GM23338 (cell line): Measurements from ENCODE around the gene TTC28. TPM values are rescaled to one million over a fixed set of nuclear protein-coding genes. Genes with fewer than 3 reads are reported as not detected.

Source experiments
- ATAC-seq: fragments of 200-7000 bp; cut with Tn5 transposase; 3 replicates; pipeline ENCODE4 v1.9.1; 2020
- DNase-seq: peaks from one replicate; pipeline ENCODE4 v3.0.0-alpha.2; 2015; ENCODE audit warnings: low spot score
- H2AFZ ChIP-seq: fragments of 200-600 bp; sonication (generic); 2 replicates; pipeline ENCODE4 v1.8.0; 2016; ENCODE audit warnings: antibody characterized with exemption, mild to moderate bottlenecking, moderate library complexity
- H3F3A ChIP-seq: fragments of 200-600 bp; sonication (generic); replicated peaks from 2 replicates; pipeline ENCODE4 v1.8.0; 2017; ENCODE audit warnings: antibody characterized with exemption, mixed run types, low read depth
- H3K27ac ChIP-seq: fragments of 200-600 bp; sonication (generic); 2 replicates; pipeline ENCODE4 v1.6.1; 2016; ENCODE audit warnings: low read depth
- H3K27me3 ChIP-seq: fragments of 200-600 bp; sonication (generic); 2 replicates; pipeline ENCODE4 v1.8.0; 2016; ENCODE audit warnings: mild to moderate bottlenecking, mixed run types, moderate library complexity; ENCODE audit not compliant: insufficient read depth
- H3K36me3 ChIP-seq: fragments of 200-600 bp; sonication (generic); 2 replicates; pipeline ENCODE4 v1.8.0; 2016; ENCODE audit warnings: mild to moderate bottlenecking; ENCODE audit not compliant: insufficient read depth
- H3K4me1 ChIP-seq: fragments of 200-600 bp; sonication (generic); 2 replicates; pipeline ENCODE4 v1.8.0; 2016; ENCODE audit warnings: mild to moderate bottlenecking, moderate library complexity; ENCODE audit not compliant: insufficient read depth
- H3K4me2 ChIP-seq: fragments of 200-600 bp; sonication (generic); 2 replicates; pipeline ENCODE4 v1.7.1; 2017; ENCODE audit warnings: mixed run types
- H3K4me3 ChIP-seq: fragments of 200-600 bp; sonication (generic); 2 replicates; pipeline ENCODE4 v1.6.1; 2016; ENCODE audit warnings: mixed run types
- H3K79me2 ChIP-seq: fragments of 200-600 bp; sonication (generic); replicated peaks from 2 replicates; pipeline ENCODE4 v1.8.0; 2017; ENCODE audit warnings: mild to moderate bottlenecking; ENCODE audit not compliant: insufficient read depth
- H3K9me2 ChIP-seq: fragments of 200-600 bp; sonication (generic); 2 replicates; pipeline ENCODE4 v1.8.0; 2017; ENCODE audit not compliant: insufficient read depth
- H4K20me1 ChIP-seq: fragments of 200-600 bp; sonication (generic); replicated peaks from 2 replicates; pipeline ENCODE4 v1.8.0; 2017; ENCODE audit warnings: mild to moderate bottlenecking; ENCODE audit not compliant: insufficient read depth
- H3K27ac Mint-ChIP-seq: 2 replicates; pipeline ENCODE4 v1.8.0; 2020; ENCODE audit warnings: inconsistent platforms, mild to moderate bottlenecking, moderate library complexity, mixed read lengths
- H3K27me3 Mint-ChIP-seq: 3 replicates; pipeline ENCODE4 v1.8.0; 2022; ENCODE audit warnings: low read depth, mild to moderate bottlenecking, moderate library complexity, mixed read lengths, inconsistent platforms; ENCODE audit not compliant: insufficient read depth, poor library complexity
- H3K36me3 Mint-ChIP-seq: 3 replicates; pipeline ENCODE4 v1.8.0; 2021; ENCODE audit warnings: low read depth, mild to moderate bottlenecking, inconsistent platforms, moderate library complexity, mixed read lengths
- H3K4me1 Mint-ChIP-seq: 3 replicates; pipeline ENCODE4 v1.8.0; 2020; ENCODE audit warnings: mild to moderate bottlenecking, inconsistent platforms, mixed read lengths
- H3K4me3 Mint-ChIP-seq: 3 replicates; pipeline ENCODE4 v1.8.0; 2021; ENCODE audit warnings: moderate library complexity, mild to moderate bottlenecking, inconsistent platforms, mixed read lengths
- H3K9me3 Mint-ChIP-seq: 3 replicates; pipeline ENCODE4 v1.8.0; 2020; ENCODE audit warnings: moderate library complexity, mild to moderate bottlenecking, inconsistent platforms, mixed read lengths
- EZH2 ChIP-seq: fragments of 200-600 bp; sonication (generic); IDR thresholded peaks from one replicate; pipeline ENCODE4 v1.8.0; 2017; ENCODE audit warnings: antibody characterized with exemption, mild to moderate bottlenecking, low read depth; ENCODE audit not compliant: unreplicated experiment
- EZH2phosphoT487 ChIP-seq: fragments of 200-600 bp; sonication (generic); IDR thresholded peaks from one replicate; pipeline ENCODE4 v1.8.1; 2018; ENCODE audit warnings: antibody characterized with exemption; ENCODE audit not compliant: unreplicated experiment
- NANOG ChIP-seq: IDR thresholded peaks from 2 replicates; pipeline ENCODE4 v1.6.1; 2016; ENCODE audit warnings: antibody characterized with exemption, borderline replicate concordance
- POLR2AphosphoS5 ChIP-seq: IDR thresholded peaks from 2 replicates; pipeline ENCODE4 v1.6.1; 2016; ENCODE audit warnings: antibody characterized with exemption, low read depth
- REST ChIP-seq: IDR thresholded peaks from one replicate; pipeline ENCODE4 v1.6.1; 2018; ENCODE audit warnings: antibody characterized with exemption; ENCODE audit not compliant: unreplicated experiment
- ZNF331 ChIP-seq: fragments of 250-450 bp; sonication (Bioruptor Pico); IDR thresholded peaks from 2 replicates; pipeline ENCODE4 v1.5.0; 2020; ENCODE audit warnings: low read depth, mild to moderate bottlenecking, moderate library complexity
- ZNF462 ChIP-seq: fragments of 250-450 bp; sonication (Bioruptor Pico); IDR thresholded peaks from 2 replicates; pipeline ENCODE4 v1.5.0; 2020; ENCODE audit warnings: mild to moderate bottlenecking, moderate library complexity
- polyA plus RNA-seq: library from polyadenylated mRNA; unstranded; fragments of >200 nt; fragmentation: Nextera tagmentation; extraction: Ambion mirVana; gene quantifications from 2 replicates; pipeline ENCODE4 v1.2.1, GENCODE V29; 2016
- total RNA-seq: library from RNA; depleted of rRNA; stranded (reverse); fragments of >200 nt; shearing (Covaris generic); gene quantifications from 2 replicates; pipeline ENCODE4 v1.2.3, GENCODE V29; 2014

The TTC28 gene
- total and polyA plus RNA-seq, 2 experiments from 2014 or later: 4.5 to 16.1 TPM

GRCh38 chr22:28450109-28450508, 229.5 kb downstream of the TTC28 start (continued):
- no peak for TF ChIP-seq ZNF462 (CRISPR knock-in tag)
- no peak for TF ChIP-seq REST
- no peak for TF ChIP-seq POLR2AphosphoS5

GRCh38 chr22:28449041-28449440, 230.6 kb downstream of the TTC28 start:
- H3K4me1 ChIP-seq: peaks cover 21% of the 10 kb centered on the region
- DNase-seq (no peak), ATAC-seq (no peak)
- no peaks in the 10 kb centered on the region for H3K9me2 ChIP-seq
- no peak overlapping the region for H3K27ac Mint-ChIP-seq
- no peak overlapping the region for H3K4me3 ChIP-seq
- H3F3A ChIP-seq: no peaks in the 10 kb centered on the region
- H3K4me2 ChIP-seq: 0 out of 2 replicates have a peak overlapping the region, but pooled peaks have one; percentile 1
- H3K4me1 Mint-ChIP-seq: peaks cover 19% of the 10 kb centered on the region
- H3K27me3 ChIP-seq: no peaks in the 10 kb centered on the region
- H3K9me3 Mint-ChIP-seq: no peaks in the 10 kb centered on the region
- no peaks in the 10 kb centered on the region for H3K27me3 Mint-ChIP-seq
- H4K20me1 ChIP-seq: no peaks in the 10 kb centered on the region
- H3K27ac ChIP-seq: no peak overlapping the region
- H3K36me3 Mint-ChIP-seq: no peaks in the 10 kb centered on the region
- H2AFZ ChIP-seq: no peak overlapping the region
- H3K79me2 ChIP-seq: no peaks in the 10 kb centered on the region
- TF ChIP-seq NANOG: no peak
- no peak for TF ChIP-seq EZH2
- TF ChIP-seq EZH2phosphoT487: no peak
- no peak for TF ChIP-seq ZNF331 (CRISPR knock-in tag)
- H3K4me3 Mint-ChIP-seq: no peak overlapping the region
- no peaks in the 10 kb centered on the region for H3K36me3 ChIP-seq
